ENCODE data around the gene ENG.

ENG gene

DNA sequence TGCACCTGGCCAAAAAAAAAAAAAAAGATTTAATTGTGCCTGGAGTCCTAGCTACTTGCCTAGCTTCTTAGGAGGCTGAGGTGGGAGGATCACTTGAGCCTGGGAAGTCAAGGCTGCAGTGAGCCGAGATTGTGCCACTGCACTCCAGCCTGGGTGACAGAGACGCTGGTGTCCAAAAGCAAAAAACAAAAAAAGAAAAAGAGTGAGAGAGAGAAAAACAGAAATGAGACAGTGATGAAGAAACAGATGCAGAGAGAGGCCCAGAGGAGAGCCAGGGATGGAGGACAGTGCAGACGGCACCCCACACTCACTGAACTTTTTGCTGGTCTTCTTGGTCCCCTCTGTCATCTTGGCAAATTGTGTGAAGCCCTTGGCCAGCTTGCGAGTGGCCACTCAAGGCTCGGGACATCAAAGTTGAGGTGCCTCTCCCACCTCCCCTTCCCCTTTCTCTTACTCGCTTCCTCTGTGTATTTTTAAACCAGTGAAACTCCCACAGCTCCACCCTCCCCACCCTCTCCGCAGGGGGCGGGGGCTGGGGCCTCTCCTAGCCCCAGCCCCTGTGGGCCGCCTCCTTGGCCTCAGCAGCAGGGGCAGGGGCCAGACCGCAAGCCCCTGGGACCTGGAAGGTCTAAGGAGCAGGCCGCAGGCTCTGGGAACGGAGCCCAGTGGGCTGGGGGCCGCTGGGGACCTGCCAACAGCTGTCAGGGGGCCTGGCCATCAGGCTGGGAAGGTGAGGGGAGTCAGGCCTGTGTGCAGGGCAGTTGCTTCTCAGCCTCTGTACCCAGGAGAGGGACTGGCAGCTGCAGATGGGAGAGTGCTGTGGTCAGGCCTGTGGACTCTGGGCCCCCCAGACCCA, 76.0 kb downstream of the ENG start, which contains the start of gene SH2D3C:
Gene SH2D3C (minus strand): TSS at position 387 of the 856 bp plus-strand sequence. CDS start 39 bp downstream, at position 348.
- ChIA-PET CTCF (interaction anchor here (1.6 kb wide), 1 partner anchor 44 kb away, joined by 11 read pairs; the partner anchor contains the start of gene TOR2A), POLR2A (ENCODE audit: low non-redundant PET) (interaction anchor here (0.6 kb wide), 1 partner anchor 1232 kb away, joined by 5 read pairs; no protein-coding TSS in a partner anchor)
- DNase-seq (ENCODE audit: low spot score), result no peak
- no peak for TF ChIP-seq CTCF (conservative IDR thresholded peaks at IDR 0.05; ENCODE audit: low read depth)
- peak within 1 kb of the TSS; percentile 55 for H3K27ac ChIP-seq

DNA sequence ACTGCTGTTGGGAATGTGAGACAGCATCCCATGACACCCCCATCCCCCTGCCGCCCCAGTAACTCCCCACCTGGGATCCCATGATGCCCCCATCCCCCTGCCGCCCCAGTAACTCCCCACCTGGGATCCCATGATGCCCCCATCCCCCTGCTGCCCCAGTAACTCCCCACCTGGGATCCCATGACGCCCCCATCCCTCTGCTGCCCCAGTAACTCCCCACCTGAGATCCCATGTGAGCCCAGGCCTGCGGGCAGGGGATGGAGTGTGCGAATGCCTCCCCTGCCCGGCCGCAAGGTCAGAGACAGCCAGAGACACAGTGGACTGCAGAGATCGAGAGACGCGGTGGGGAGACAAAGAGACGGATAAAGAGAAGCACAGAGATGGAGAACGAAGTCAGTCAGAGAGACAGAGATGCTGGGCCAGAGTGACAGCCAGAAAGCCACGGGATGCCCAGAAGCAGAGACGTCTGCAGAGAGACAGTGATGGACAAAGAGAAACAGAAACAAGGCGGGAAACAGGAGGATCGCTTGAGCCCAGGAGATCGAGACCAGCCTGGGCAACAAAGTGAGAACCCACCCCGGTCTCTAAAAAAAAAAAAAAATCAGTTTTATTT, 77.0 kb downstream of the ENG start:
- TF ChIP-seq CTCF (conservative IDR thresholded peaks at IDR 0.05; ENCODE audit: low read depth), result no peak
- CTCF ChIA-PET, result no interaction called here
- POLR2A ChIA-PET (ENCODE audit: low non-redundant PET), result no interaction called here
- DNase-seq (ENCODE audit: low spot score), result no peak
- no peak overlapping the region for H3K27ac ChIP-seq

GRCh38 chr9:127776924-127777289, 77.6 kb downstream of the ENG start:
- POLR2A ChIA-PET (ENCODE audit: low non-redundant PET), result no interaction called here
- TF ChIP-seq CTCF (conservative IDR thresholded peaks at IDR 0.05; ENCODE audit: low read depth), result no peak
- no peak overlapping the region for H3K27ac ChIP-seq
- CTCF ChIA-PET, result interaction anchor here (1.3 kb wide), 1 partner anchor 42 kb away, joined by 5 read pairs; the partner anchor contains the start of gene TOR2A
- DNase-seq (ENCODE audit: low spot score), result no peak

DNA sequence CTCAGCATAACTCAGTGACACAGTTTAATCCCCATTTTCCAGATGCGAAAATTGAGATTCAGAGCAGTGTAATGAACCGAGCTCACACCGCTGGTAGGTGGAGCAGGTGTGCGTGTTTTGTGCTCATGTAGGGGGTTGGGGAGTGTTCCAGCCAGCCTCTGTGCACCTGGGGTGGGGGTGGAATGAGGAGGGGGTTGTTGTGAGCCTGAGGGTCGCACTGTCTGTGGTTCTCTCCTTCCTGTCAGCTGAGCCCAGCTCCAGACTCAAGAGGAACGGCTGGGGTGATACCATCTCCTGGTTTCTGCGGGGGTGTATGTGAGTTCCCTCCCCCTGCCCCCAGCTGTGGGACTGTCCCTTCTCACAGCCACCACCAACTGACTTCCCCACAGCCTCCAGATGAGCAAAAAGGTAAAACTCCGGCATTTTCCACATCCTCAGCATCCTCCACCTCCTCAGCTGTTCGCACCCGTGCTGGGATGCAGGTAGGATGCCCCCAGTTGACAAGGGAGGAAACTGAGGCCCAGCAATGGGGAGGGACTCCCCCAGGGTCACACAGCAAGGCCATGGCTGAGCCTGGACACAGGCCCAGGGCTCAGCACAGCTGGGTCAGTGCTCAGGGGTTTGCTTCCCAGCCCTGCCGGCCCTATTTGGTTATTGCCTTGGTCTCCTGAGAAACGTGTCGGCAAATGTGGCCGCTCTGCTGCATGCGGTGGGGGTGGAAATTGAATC, 78.1 kb downstream of the ENG start:
- POLR2A ChIA-PET (ENCODE audit: low non-redundant PET), result interaction anchor here (0.6 kb wide), 1 partner anchor 413 kb away, joined by 7 read pairs; no protein-coding TSS in a partner anchor
- CTCF ChIA-PET, result interaction anchor here (0.7 to 1.3 kb wide), 2 partner anchors 42 to 200 kb away, joined by 3 to 5 read pairs; partner anchors contain the start of gene TOR2A
- no peak overlapping the region for H3K27ac ChIP-seq
- TF ChIP-seq CTCF (conservative IDR thresholded peaks at IDR 0.05; ENCODE audit: low read depth), result no peak
- no peak for DNase-seq (ENCODE audit: low spot score)

GRCh38 chr9:127773981-127774380, 80.5 kb downstream of the ENG start:
- no peak for TF ChIP-seq CTCF (conservative IDR thresholded peaks at IDR 0.05; ENCODE audit: low read depth)
- POLR2A ChIA-PET (ENCODE audit: low non-redundant PET), result no interaction called here
- DNase-seq (ENCODE audit: low spot score), result no peak
- H3K27ac ChIP-seq, result no peak overlapping the region
- CTCF ChIA-PET, result interaction anchor here (0.7 to 0.9 kb wide), 2 partner anchors 9 to 11 kb away, joined by 3 to 4 read pairs; no protein-coding TSS in a partner anchor

GRCh38 chr9:127773272-127773671, 81.2 kb downstream of the ENG start:
- ChIA-PET POLR2A (ENCODE audit: low non-redundant PET) (interaction anchor here (1.0 kb wide), 1 partner anchor 13 kb away, joined by 3 read pairs; the partner anchor contains the start of gene CDK9), CTCF (interaction anchor here (0.6 to 0.9 kb wide), 3 partner anchors 10 to 58 kb away, joined by 3 to 4 read pairs (median 4); no protein-coding TSS in a partner anchor)
- H3K27ac ChIP-seq, result no peak overlapping the region
- no peak for DNase-seq (ENCODE audit: low spot score)
- no peak for TF ChIP-seq CTCF (conservative IDR thresholded peaks at IDR 0.05; ENCODE audit: low read depth)
